CD4-positive, alpha-beta T cell treated with Interleukin-17A for 4 hours (primary cell): ENCODE results near the gene SUGP2.
A peak's percentile ranks its signal among the peaks of the same experiment; 100 is the strongest.

Experiments
- DNase-seq: peaks from one replicate; pipeline ENCODE4 v3.0.0-alpha.2; 2020; ENCODE audit warnings: mixed read lengths

Gene SUGP2

GRCh38 chr19:19033426-19034203 is at the start of gene SUGP2, which contains the start of gene ARMC6:
Gene SUGP2 (minus strand): TSS chr19:19033517. CDS start chr19:19031071, 2,446 bp downstream.
Gene ARMC6 (plus strand): TSS chr19:19033603. CDS start chr19:19034210, 607 bp downstream.
- peak; percentile 89 for DNase-seq

- no peak for DNase-seq
Observed at GRCh38 chr19:19081642-19082151, 48.4 kb upstream of the SUGP2 start.

GRCh38 chr19:19079571-19079970 is 46.3 kb upstream of the SUGP2 start:
- DNase-seq, result no peak

- no peak for DNase-seq
Observed at GRCh38 chr19:19078801-19079200, 45.5 kb upstream of the SUGP2 start.

GRCh38 chr19:19077103-19077502 is 43.8 kb upstream of the SUGP2 start:
- DNase-seq, result no peak

- no peak for DNase-seq
Observed at GRCh38 chr19:19076476-19076875, 43.2 kb upstream of the SUGP2 start.

- DNase-seq, result no peak
Observed at GRCh38 chr19:19075126-19075525, 41.8 kb upstream of the SUGP2 start.

- no peak for DNase-seq
Observed at GRCh38 chr19:19074196-19074882, 41.0 kb upstream of the SUGP2 start.

- no peak for DNase-seq
Observed at GRCh38 chr19:19071897-19072296, 38.6 kb upstream of the SUGP2 start.

- no peak for DNase-seq
Observed at GRCh38 chr19:19068659-19069654, 35.6 kb upstream of the SUGP2 start.

GRCh38 chr19:19067276-19068072 is 34.2 kb upstream of the SUGP2 start:
- no peak for DNase-seq

- peak; percentile 41 for DNase-seq
Observed at GRCh38 chr19:19064811-19065745, 31.8 kb upstream of the SUGP2 start.

GRCh38 chr19:19064098-19064722 is 30.9 kb upstream of the SUGP2 start:
- DNase-seq, result no peak

GRCh38 chr19:19063183-19064097 is 30.1 kb upstream of the SUGP2 start, which contains the start of gene SLC25A42:
Gene SLC25A42 (plus strand): TSS chr19:19063994. CDS start chr19:19096125, 32,131 bp downstream.
- peak; percentile 99 for DNase-seq

GRCh38 chr19:19062454-19063182 is 29.3 kb upstream of the SUGP2 start:
- peak; percentile 22 for DNase-seq

- DNase-seq, result no peak
Observed at GRCh38 chr19:19061506-19061905, 28.2 kb upstream of the SUGP2 start.

- no peak for DNase-seq
Observed at GRCh38 chr19:19059837-19060611, 26.7 kb upstream of the SUGP2 start.
